SKM-1 treated with dmso at 0.1 percent for 144 hours (cell line): ENCODE data around the gene PRSS35.
"Not testable (repeated sequence)": the region's sequence is repeated elsewhere in the genome, so short reads cannot be mapped to it uniquely, and the experiment has no call there.

Experiments
- DNase-seq: peaks from one replicate; lab custom pipeline; 2025; ENCODE audit not compliant: unreplicated experiment; lab: John Stamatoyannopoulos, UW

The PRSS35 gene

DNA sequence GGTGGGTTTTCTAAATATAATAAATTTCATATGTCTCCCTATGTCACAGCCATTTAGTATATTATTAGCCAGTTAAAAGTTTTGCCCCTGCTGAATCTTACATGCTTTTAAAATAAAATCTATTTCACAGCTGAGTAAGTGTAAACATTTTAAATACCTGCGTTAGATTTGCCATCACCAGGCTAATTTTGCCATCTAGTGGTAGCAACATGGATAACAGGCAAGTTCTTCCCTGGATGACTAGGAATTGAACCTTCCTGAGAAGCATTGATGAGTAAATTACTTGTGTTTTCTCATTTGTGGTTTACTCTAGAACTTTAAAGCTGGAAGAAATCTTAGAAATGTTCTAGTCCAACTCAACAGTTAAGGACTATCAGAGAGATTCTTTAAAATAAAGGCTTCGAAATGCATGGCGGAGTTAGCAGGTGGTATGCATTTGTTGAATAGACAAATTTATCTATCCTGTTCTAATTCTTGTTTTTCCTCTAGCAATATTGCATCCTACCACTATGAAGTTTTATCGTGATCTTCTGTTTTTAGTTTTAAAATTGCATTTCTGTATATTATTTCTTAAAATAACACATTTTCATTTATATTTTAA, 2.6 kb downstream of the PRSS35 start:
- peak; percentile 21 for DNase-seq

DNA sequence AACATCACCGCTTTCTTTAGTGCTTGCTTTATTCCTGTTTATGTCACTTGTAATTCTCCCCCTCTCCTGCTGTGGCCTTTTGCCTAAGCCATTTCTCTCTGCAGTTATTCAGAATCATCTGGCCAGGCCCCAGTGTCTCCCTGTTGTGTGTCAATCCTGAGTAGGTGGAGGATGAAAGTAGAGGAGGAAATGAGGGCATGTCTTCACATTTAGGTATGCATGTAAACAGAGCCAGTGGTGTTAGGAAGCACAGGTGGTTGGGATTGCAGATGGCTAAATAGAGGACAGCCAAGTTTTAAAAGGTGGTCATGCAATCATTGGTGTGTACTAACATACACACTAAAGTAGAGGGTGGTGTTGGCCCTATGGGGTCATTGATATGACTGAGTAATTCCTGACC, 5.2 kb downstream of the PRSS35 start:
- no peak for DNase-seq

DNA sequence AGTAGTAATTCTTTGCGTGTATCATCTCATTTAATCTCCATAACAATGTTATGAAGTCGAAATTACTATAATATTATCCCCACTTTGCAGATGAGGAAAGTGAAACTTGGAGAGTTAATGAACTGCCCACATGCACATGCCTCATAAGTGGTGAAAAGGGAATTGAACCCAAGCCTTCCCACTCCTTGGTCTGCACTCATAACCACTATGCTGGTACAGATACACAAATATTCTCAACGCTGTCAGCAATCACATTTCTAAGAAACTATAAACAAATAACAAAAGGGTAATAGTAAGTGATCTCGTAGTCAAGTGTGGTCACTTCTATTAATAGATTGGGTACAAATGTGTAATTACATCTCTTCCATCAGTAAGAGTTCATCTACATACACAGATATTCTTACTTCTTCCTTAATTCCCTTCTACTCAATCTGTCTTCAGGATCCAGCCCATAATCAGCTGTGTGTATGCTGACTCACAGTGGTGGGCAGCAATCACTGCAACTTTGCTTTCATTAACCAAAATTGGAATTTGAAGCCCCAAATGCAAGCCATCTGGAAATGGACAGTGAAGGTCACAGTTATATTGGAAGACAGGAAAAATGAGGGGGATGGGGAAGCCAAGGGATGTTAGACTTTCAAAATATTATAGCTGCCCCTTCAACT, 6.6 kb downstream of the PRSS35 start:
- DNase-seq = no peak

DNA sequence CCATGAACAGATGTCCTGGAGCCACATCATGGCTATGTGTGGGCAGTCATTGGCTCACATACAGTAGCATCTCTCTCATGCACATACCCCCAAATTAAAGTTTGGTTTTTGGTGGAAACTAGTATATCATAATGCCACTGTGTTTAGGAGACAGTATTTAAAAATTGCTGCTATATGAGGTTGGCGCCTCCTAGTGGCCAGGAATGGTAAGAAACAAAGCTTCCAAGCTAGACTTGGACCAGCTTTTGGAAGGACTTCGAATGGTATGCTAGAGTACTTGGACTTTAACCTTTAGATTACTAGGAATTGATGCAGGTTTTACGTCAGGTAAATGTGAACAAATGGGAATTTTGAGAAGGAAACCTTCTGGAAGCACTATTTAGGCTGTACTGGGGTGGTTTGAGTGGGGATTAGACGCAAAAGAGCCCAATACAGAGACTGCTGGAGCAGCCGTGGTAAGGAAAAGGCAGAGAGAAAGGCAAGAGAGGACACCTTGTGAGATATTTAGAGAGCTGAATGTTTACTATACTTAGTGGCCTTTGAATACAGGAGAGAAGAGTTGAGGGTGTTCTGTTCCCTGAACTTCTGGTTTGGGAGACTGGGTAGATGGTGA, 23.8 kb downstream of the PRSS35 start:
- peak; percentile 34 for DNase-seq

DNA sequence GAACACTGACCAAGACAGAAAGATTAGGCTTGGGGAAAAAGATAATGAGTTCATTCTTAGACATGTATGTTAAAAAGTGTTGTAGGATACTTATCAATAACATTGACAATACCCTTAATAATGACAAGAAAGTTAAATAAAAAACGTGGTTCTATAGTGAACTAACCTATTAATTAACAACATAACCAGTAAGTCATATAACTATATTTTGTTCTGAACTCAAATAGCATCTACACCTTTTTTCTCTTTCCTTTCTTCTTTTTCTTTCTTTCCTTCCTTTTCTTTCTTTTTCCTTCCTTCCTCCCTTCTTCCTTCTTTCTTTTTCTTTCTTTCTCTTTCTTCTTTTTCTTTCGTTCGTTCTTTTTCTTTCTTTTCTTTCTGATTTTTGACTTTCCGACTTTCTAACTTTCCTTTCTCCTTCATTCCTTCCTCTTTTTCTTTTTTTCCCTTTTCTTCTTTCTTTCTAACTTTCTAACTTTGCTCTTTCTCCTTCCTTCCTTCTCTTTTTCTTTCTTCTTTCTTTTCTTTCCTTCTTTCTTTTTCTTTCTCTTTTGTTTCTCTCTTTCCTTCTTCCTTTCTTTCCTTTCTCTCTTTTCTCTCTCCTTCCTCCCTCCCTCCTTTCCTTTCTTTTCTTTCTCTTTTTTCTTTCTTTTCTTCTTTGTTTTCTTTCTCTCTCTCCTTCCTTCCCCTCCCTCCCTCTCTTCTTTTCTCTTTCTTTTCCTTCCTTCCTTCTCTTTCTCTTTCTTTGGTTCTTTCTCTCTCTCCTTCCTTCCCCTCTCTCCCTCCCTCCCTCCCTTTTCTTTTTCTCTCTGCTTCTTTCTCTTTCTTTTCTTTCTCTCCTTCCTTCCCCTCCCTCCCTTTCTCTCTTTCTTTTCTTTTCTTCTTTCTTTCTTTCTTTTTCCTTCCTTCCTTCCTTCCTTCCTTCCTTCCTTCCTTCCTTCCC, 24.6 kb downstream of the PRSS35 start:
- DNase-seq = no peak

DNA sequence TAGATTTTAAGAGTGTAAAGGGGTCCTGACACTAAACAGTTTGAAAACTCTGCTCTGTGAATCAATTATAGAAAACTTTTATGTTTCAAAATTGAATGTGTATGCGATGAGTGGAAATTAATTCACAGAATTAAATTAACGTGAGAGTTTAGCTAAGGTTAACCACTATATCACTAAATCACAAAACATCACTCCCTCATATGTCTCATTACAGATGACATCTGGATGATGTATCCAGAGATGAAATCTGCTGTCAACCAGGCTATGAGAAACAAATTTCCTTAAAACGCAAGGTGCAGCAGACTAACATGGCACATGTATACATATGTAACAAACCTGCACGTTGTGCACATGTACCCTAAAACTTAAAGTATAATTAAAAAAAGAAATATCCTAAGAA, 27.3 kb downstream of the PRSS35 start:
- DNase-seq = no peak

DNA sequence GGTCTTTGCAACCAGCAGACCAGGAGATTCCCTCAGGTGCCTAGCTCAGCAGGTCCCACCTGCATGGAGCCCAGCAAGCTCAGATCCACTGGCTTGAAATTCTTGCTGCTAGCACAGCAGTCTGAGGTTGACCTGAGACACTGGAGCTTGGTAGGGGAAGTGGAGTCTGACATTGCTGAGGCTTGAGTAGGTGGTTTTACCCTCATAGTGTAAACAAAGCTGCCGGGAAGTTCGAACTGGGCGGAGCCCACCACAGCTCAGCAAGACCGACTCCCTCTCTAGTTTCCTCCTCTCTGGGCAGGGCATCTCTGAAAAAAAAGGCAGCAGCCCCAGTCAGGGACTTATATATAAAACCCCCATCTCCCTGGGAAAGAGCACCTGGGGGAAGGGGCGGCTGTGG, 34.3 kb downstream of the PRSS35 start:
- DNase-seq = no peak

DNA sequence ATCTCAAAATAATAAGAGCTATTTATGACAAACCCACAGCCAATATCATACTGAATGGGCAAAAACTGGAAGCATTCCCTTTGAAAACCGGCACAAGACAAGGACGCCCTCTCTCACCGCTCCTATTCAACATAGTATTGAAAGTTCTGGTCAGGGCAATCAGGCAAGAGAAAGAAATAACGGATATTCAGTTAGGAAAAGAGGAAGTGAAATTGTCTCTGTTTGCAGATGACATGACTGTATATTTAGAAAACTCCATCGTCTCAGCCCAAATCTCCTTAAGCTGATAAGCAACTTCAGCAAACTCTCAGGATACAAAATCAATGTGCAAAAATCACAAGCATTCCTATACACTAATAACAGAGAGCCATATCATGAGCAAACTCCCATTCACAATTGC, 38.1 kb downstream of the PRSS35 start:
- not testable (repeated sequence) for DNase-seq

DNA sequence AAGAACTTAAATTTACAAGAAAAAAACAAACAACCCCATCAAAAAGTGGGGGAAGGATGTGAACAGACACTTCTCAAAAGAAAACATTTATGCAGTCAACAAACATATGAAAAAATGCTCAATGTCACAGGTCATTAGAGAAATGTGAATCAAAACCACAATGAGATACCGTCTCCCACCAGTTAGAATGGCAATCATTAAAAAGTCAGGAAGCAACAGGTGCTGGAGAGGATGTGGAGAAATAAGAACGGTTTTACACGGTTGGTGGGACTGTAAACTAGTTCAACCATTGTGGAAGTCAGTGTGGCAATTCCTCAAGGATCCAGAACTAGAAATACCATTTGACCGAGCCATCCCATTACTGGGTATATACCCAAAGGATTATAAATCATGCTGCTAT, 39.4 kb downstream of the PRSS35 start:
- not testable (repeated sequence) for DNase-seq

DNA sequence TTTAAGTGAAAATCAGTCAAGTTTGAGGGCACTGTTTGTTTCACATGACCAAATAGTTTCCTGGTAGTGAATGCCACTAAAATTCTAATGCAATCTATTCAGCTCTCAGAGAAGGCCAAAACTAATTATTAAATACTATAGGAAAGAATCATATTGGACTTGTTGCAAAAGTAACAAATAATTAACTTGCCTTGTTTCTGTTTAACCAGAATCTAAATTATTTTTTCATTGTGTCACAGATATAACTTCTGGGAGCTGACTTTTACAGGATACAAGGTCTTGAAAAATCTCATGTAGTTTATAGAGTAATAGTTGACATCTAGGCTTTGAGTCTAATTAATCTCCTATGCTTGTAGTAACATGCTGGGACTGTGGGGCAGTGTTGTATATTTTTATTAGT, 44.5 kb downstream of the PRSS35 start:
- no peak for DNase-seq

DNA sequence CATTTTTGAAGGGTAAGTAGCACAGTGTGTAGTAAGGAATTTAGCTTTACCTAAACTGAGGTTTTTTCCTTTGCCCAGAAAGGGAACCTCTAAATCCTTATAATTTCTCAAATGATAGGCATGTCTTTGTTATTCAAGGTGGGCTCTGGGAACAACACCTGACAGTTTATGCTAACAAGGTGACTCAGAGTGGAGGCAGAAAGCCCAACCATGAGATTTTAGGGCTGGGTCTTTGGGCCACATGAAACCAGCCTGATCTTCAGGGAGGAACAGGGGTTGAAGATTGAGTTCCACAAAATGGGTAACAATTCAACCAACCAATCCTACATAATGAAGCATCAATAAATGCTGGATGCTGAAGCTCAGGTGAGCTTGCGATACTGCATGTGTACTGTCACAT, 46.6 kb downstream of the PRSS35 start:
- no peak for DNase-seq

DNA sequence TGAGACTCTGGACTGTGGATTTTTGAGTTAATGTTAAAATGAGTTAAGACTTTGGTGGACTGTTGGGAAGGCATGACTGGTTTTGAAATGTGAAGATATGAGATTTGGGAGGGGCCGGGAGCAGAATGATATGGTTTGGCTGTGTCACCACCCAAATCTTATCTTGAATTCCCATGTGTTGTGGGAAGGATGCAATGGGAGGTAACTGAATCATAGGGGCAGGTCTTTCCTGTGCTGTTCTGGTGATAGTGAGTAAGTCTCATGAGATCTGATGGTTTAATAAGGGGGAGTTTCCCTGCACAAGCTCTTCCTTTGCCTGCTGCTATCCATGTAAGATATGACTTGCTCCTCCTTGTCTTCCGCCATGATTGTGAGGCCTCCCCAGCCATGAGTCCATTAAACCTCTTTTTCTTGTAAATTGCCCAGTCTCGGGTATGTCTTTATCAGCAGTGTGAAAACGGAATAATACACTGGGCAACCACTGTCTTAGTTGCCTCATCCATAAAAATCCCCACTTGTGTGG, 59.4 kb downstream of the PRSS35 start:
- not testable (repeated sequence) for DNase-seq

DNA sequence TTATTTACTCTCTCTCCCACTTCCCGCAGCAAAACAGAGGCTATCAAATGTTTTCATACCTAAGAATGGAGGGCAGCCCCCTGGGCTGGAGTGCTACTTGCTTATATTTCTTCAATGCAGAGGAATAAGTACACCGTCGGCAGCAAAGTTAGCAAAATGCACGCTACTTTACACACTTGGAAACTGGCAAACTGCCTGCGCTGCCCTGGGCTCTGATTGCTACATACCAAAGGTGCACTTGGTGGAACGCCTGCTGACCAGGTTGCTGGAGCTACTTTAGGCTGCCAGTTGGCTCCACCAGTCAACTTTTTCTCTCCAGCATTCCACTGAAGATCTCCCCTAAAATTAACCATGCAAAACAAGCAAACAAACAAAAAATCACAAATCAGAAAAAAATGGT, 62.4 kb downstream of the PRSS35 start:
- DNase-seq = no peak
